ENCODE measurements around the gene PROM1.

PROM1 gene

GRCh38 chr4:15982842-15983524 is 100.8 kb downstream of the PROM1 start:
- no peak for DNase-seq (ENCODE audit: low spot score)
- TF ChIP-seq CTCF (IDR thresholded peaks at IDR 0.05) = no peak
- H3K4me3 ChIP-seq = no peak overlapping the region
- no peak overlapping the region for H3K27ac ChIP-seq

- no peak for TF ChIP-seq CTCF (IDR thresholded peaks at IDR 0.05)
- H3K27ac ChIP-seq = no peak overlapping the region
- H3K4me3 ChIP-seq = no peak overlapping the region
- DNase-seq (ENCODE audit: low spot score) = no peak
Measured at GRCh38 chr4:15976456-15977447, 107.1 kb downstream of the PROM1 start.

GRCh38 chr4:15971068-15971801 is 112.6 kb downstream of the PROM1 start:
- no peak for DNase-seq (ENCODE audit: low spot score)
- Histone ChIP-seq H3K27ac (no peak overlapping the region), H3K4me3 (no peak overlapping the region)
- no peak for TF ChIP-seq CTCF (IDR thresholded peaks at IDR 0.05)

- DNase-seq (ENCODE audit: low spot score) = no peak
- no peak overlapping the region for H3K27ac ChIP-seq
- no peak overlapping the region for H3K4me3 ChIP-seq
- TF ChIP-seq CTCF (IDR thresholded peaks at IDR 0.05) = no peak
Measured at GRCh38 chr4:15968551-15969300, 115.1 kb downstream of the PROM1 start.

- DNase-seq (ENCODE audit: low spot score) = no peak
- Histone ChIP-seq H3K4me3 (no peak overlapping the region), H3K27ac (no peak overlapping the region)
- TF ChIP-seq CTCF (IDR thresholded peaks at IDR 0.05) = no peak
Measured at GRCh38 chr4:15965325-15965724, 118.5 kb downstream of the PROM1 start.

GRCh38 chr4:15964159-15964558 is 119.7 kb downstream of the PROM1 start:
- Histone ChIP-seq H3K27ac (no peak overlapping the region), H3K4me3 (no peak overlapping the region)
- no peak for TF ChIP-seq CTCF (IDR thresholded peaks at IDR 0.05)
- no peak for DNase-seq (ENCODE audit: low spot score)

Data from coronary artery (tissue), 2 donors.